GM18519 (cell line): ENCODE data around the gene F11.
"Not testable (repeated sequence)": the region's sequence is repeated elsewhere in the genome, so short reads cannot be mapped to it uniquely, and the experiment has no call there.

Experiments used
- ATAC-seq: cut with Tn5 transposase; IDR thresholded peaks from one replicate; pipeline ENCODE4 v1.9.1; 2021; ENCODE audit warnings: mild to moderate bottlenecking, moderate library complexity; ENCODE audit not compliant: unreplicated experiment, low FRiP score

The F11 gene

GRCh38 chr4:186249785-186250754 lies 15.9 kb upstream of the F11 start:
- ATAC-seq: no peak

GRCh38 chr4:186250760-186251159 lies 15.2 kb upstream of the F11 start:
- ATAC-seq: no peak

GRCh38 chr4:186255122-186255521 lies 10.9 kb upstream of the F11 start:
- no peak for ATAC-seq

GRCh38 chr4:186258216-186258811 lies 7.7 kb upstream of the F11 start:
- no peak for ATAC-seq

- ATAC-seq: no peak
Observed at GRCh38 chr4:186260117-186260503, 5.9 kb upstream of the F11 start.

GRCh38 chr4:186260504-186261448 lies 5.2 kb upstream of the F11 start:
- ATAC-seq: no peak

GRCh38 chr4:186264660-186265059 lies 1.3 kb upstream of the F11 start:
- ATAC-seq: no peak

GRCh38 chr4:186265250-186265649 lies 739 bp upstream of the F11 start:
- not testable (repeated sequence) for ATAC-seq

GRCh38 chr4:186266729-186267456 lies 904 bp downstream of the F11 start:
- no peak for ATAC-seq

GRCh38 chr4:186271081-186271678 lies 5.2 kb downstream of the F11 start:
- ATAC-seq: no peak

GRCh38 chr4:186272699-186273391 lies 6.9 kb downstream of the F11 start:
- ATAC-seq: no peak

GRCh38 chr4:186273392-186273789 lies 7.4 kb downstream of the F11 start:
- ATAC-seq: not testable (repeated sequence)

- no peak for ATAC-seq
Observed at GRCh38 chr4:186283311-186283710, 17.3 kb downstream of the F11 start.

GRCh38 chr4:186285147-186285546 lies 19.2 kb downstream of the F11 start:
- ATAC-seq: no peak

- ATAC-seq: no peak
Observed at GRCh38 chr4:186286581-186286980, 20.6 kb downstream of the F11 start.

- ATAC-seq: no peak
Observed at GRCh38 chr4:186291256-186291890, 25.4 kb downstream of the F11 start.

- no peak for ATAC-seq
Observed at GRCh38 chr4:186294160-186294559, 28.2 kb downstream of the F11 start.

GRCh38 chr4:186296481-186296880 lies 30.5 kb downstream of the F11 start:
- no peak for ATAC-seq
